ENCODE results near the gene PLEKHG5.

The PLEKHG5 gene

DNA sequence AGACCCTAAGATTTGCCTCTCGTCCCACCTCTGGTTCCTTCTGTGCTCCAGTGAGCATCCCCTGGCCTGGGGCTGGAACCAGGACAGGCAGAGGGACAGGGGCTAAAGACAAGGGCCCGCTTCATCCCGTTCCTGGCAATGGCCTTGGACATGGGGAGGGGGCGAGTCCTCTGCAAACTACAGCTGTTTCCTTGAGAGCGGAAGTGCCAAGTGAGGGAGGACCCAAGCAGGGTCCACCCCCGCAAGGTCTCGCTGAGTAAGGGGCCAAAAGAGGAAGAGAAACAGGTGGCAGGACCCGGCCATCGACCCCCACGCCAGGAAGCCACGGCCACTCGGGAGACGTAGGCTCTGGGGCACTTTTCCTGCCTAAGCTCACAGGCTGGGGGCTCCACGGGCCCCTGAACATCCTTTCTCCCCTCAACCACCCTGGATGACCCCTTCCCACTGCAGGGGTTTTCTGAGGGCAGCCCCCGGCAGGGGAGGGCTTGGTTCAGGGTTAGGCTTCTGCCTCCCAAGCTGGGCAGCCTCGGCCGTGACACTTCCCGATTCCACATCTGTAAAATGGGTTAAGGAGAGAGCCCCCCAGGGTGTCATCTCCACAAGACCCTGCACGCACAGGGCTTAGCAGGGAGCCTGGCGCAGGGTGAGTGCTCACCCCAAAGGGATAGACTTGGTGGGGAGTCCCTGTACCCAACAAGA is 17.9 kb upstream of the PLEKHG5 start:
- Histone ChIP-seq H3K4me1 (ENCODE audit: insufficient read depth, low read length) (no peaks in the 10 kb centered on the region), H3K36me3 (ENCODE audit: insufficient read depth, low read depth, low read length) (no peaks in the 10 kb centered on the region), H3K9ac (ENCODE audit: low read depth, low read length) (no peak overlapping the region), H3K9me3 (ENCODE audit: insufficient read depth, low read depth, low read length) (no peaks in the 10 kb centered on the region), H3K27me3 (ENCODE audit: insufficient read depth, low read length) (no peaks in the 10 kb centered on the region), H3K27ac (ENCODE audit: low read length) (no peak overlapping the region), H3K4me3 (ENCODE audit: low read length) (no peak overlapping the region)

DNA sequence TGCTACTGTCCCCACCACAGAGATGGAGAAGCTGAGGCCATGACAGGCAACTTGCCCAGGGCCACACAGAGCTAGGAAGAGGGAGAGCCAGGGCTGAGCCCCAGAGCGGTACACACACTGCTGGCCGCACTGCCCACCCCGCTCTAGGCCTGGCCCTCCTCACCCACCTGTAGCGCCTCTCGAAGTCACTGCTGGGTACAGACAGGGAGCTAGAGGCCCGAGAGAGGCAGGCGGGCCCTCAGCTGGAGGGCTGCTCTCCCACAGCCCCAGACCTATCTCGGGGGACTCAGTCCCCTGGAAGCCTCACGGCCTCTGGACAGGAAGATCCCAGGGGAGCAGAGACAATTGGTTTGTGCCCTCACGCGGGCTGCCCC is 17.3 kb upstream of the PLEKHG5 start:
- H3K9ac ChIP-seq (ENCODE audit: low read depth, low read length), result no peak overlapping the region
- H3K4me3 ChIP-seq (ENCODE audit: low read length), result no peak overlapping the region
- no peaks in the 10 kb centered on the region for H3K36me3 ChIP-seq (ENCODE audit: insufficient read depth, low read depth, low read length)
- no peaks in the 10 kb centered on the region for H3K9me3 ChIP-seq (ENCODE audit: insufficient read depth, low read depth, low read length)
- no peaks in the 10 kb centered on the region for H3K4me1 ChIP-seq (ENCODE audit: insufficient read depth, low read length)
- no peak overlapping the region for H3K27ac ChIP-seq (ENCODE audit: low read length)
- H3K27me3 ChIP-seq (ENCODE audit: insufficient read depth, low read length), result no peaks in the 10 kb centered on the region

DNA sequence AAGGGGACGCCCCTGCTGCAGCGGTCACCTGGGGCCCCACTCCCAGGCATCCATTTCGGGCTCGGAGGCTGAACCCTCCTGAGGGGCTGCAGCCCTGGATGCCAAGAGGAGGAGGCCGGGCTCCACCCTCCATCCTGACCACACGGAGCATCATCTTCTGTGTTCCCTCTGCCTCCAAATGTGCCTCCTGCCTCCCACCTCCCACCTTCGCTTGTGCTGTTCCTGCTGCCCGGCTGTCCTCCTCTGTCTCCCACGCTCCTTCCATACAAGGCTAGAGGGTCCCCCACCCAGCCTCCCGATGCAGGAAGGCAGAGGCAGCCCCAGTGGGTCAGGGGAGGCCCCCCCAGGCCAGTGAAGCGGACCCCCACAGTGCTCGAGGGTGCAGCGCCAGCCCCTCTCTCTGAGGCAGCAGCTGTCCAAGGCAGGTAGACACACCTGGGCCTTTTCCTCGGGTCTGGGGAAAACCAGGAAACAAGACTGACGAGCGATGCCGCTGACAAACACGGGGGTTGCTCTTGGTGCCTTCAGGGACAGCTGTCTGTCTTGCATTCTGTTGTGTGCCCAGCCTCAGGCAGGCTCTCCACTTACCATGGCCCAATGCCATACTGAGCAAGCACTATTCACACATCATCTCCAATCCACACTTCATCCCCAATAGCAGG is 16.8 kb upstream of the PLEKHG5 start:
- no peaks in the 10 kb centered on the region for H3K9me3 ChIP-seq (ENCODE audit: insufficient read depth, low read depth, low read length)
- H3K4me1 ChIP-seq (ENCODE audit: insufficient read depth, low read length), result no peaks in the 10 kb centered on the region
- no peak overlapping the region for H3K9ac ChIP-seq (ENCODE audit: low read depth, low read length)
- H3K27me3 ChIP-seq (ENCODE audit: insufficient read depth, low read length), result no peaks in the 10 kb centered on the region
- H3K27ac ChIP-seq (ENCODE audit: low read length), result no peak overlapping the region
- H3K36me3 ChIP-seq (ENCODE audit: insufficient read depth, low read depth, low read length), result no peaks in the 10 kb centered on the region
- H3K4me3 ChIP-seq (ENCODE audit: low read length), result no peak overlapping the region

DNA sequence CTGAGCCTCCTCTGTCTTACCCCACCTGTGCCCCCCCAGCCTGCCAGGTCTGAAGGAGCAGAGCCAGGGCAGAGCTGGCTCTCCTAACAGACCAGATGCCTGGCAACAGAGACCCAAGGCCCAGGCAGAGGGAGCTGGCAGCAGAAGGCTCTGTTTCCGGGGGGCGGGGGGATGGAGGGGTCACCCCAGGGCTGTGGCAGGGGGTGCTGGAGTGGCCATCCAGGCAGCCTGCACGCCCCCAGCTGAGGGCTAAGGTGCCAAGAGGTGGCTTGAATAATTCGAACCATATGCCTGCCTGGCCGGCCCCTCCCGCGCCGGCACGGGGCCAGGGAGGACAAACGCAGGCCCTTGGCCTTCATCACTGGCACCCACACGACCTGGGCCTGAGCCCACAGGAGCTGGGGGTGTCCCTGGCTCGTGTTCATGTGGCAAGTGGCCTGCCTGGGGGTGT is 16.0 kb upstream of the PLEKHG5 start:
- no peak overlapping the region for H3K27ac ChIP-seq (ENCODE audit: low read length)
- H3K4me1 ChIP-seq (ENCODE audit: insufficient read depth, low read length), result no peaks in the 10 kb centered on the region
- no peak overlapping the region for H3K9ac ChIP-seq (ENCODE audit: low read depth, low read length)
- no peak overlapping the region for H3K4me3 ChIP-seq (ENCODE audit: low read length)
- H3K27me3 ChIP-seq (ENCODE audit: insufficient read depth, low read length), result no peaks in the 10 kb centered on the region
- no peaks in the 10 kb centered on the region for H3K36me3 ChIP-seq (ENCODE audit: insufficient read depth, low read depth, low read length)
- H3K9me3 ChIP-seq (ENCODE audit: insufficient read depth, low read depth, low read length), result no peaks in the 10 kb centered on the region

DNA sequence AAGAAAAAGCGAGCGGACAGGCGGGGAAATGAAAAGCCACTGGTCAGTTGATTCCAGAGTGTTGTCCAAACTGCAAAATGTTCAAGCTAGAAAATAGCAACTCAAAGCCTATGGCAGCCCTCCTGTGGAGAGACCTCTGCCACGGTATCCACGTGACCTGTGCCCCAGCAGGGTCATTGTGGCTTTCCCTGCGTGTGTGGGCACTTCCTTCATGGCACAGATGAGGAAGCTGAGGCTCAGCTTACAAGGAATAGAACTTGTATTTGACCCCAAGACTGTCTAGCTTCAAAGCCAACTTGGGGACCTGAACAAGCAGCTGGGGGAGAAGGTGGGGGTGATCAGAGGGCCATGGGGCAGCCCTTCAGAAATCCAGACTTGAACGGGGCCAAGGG is 15.6 kb upstream of the PLEKHG5 start:
- Histone ChIP-seq H3K4me1 (ENCODE audit: insufficient read depth, low read length) (no peaks in the 10 kb centered on the region), H3K36me3 (ENCODE audit: insufficient read depth, low read depth, low read length) (no peaks in the 10 kb centered on the region), H3K27me3 (ENCODE audit: insufficient read depth, low read length) (no peaks in the 10 kb centered on the region), H3K9ac (ENCODE audit: low read depth, low read length) (no peak overlapping the region), H3K4me3 (ENCODE audit: low read length) (no peak overlapping the region), H3K27ac (ENCODE audit: low read length) (no peak overlapping the region), H3K9me3 (ENCODE audit: insufficient read depth, low read depth, low read length) (no peaks in the 10 kb centered on the region)

DNA sequence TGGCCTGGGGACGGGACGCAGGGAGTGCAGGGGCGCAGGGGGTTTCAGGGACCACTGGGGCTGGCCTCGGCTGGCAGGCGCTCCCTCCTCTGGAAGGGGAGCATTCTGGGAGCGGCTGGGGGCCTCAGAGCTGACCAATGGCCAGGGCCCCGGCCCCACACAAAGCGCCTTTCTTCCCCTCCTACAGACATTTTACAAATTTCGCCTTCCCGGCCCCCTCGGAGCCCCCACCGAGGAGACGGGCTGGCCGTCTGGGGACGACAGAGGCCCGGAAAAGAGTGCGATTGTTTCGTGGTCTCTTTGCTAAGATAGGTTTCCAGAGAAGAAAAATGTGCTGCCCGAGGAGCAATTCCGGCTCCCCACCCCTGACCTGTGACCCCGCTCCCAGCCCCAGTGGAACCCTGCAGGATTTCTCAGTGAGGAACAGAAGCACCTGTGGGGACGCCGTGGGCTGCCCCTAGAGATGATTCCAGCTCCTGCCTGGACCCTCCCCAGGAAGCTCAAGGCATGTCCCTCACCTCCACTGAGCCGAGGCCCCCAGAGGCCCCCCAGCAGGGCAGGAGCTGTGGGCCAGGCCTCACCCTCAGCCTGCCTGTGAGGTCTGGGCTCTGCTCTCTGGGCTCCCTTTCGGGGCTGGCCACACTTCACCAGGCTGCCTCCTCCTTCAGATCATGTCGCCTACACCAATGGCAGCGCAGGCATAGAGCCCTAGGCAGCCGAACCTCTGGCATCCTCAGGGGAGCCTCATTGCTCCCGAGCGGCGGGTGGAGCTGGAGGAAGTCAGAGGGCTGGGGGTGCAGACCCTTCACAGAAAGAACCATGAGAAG is 15.0 kb upstream of the PLEKHG5 start:
- Histone ChIP-seq H3K9ac (ENCODE audit: low read depth, low read length) (no peak overlapping the region), H3K4me1 (ENCODE audit: insufficient read depth, low read length) (no peaks in the 10 kb centered on the region), H3K36me3 (ENCODE audit: insufficient read depth, low read depth, low read length) (no peaks in the 10 kb centered on the region), H3K27ac (ENCODE audit: low read length) (no peak overlapping the region), H3K9me3 (ENCODE audit: insufficient read depth, low read depth, low read length) (no peaks in the 10 kb centered on the region), H3K4me3 (ENCODE audit: low read length) (no peak overlapping the region), H3K27me3 (ENCODE audit: insufficient read depth, low read length) (no peaks in the 10 kb centered on the region)

DNA sequence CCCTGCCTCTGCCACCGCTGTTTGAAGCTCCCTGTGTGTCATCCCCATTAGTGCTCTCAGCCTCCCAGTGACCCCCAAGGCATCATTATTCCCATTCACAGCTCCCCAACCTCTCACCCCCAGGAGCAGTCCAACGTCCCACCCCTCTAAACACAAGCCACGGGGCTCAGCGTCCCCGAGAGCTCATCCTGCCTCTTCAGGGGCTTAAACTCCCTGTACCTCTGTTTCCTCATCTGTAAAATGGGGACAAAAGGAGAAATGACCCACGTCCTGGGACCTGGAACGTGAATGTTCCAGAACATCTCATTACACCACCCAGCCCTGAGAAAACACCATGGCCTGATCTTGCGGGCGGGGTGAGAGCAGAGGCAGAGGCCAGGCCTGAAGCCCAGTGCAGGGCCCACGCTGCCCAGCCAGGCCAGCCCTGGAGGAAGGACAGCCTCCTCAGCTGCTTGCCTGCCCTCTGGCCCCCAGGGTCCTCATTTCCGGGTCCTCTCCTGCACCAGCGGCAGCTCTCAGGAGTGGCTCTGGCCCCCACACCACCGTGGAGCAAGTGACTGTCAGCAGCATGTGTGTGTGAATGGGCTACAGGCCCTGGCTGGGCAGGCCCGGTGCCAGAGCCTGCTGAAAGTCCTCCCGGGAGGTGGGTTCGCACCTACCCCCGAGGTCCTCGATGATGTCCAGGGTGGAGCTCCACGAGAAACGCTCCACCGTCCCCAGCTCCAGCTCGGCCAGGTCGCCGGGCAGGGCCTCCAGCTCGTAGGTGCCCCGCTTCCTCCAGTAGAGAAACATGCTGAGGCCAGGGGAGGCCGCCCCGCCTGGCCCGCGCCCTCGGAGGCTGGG is 14.1 kb upstream of the PLEKHG5 start:
- H3K27ac ChIP-seq (ENCODE audit: low read length), result no peak overlapping the region
- no peaks in the 10 kb centered on the region for H3K9me3 ChIP-seq (ENCODE audit: insufficient read depth, low read depth, low read length)
- no peaks in the 10 kb centered on the region for H3K36me3 ChIP-seq (ENCODE audit: insufficient read depth, low read depth, low read length)
- no peak overlapping the region for H3K4me3 ChIP-seq (ENCODE audit: low read length)
- H3K27me3 ChIP-seq (ENCODE audit: insufficient read depth, low read length), result no peaks in the 10 kb centered on the region
- no peaks in the 10 kb centered on the region for H3K4me1 ChIP-seq (ENCODE audit: insufficient read depth, low read length)
- no peak overlapping the region for H3K9ac ChIP-seq (ENCODE audit: low read depth, low read length)

DNA sequence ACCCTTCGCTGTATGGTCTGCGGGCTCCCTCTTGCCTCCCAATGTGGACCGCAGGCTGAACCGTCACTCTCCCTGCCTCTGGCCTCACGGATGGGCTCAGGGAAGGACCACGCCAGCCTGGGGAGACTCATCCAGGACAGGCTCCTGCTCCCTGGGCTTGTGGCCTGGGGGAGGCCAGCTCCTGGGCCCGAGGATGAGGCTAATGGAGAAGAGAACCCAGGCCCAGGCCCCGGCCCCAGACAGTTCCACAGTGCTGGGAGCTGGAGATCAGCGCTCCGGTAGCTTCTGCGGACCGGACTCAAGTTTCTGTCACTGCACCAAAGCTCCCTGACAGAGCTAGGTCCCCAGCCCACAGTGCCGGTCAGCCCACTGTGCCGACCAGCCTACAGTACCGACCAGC is 13.4 kb upstream of the PLEKHG5 start:
- Histone ChIP-seq H3K9ac (ENCODE audit: low read depth, low read length) (no peak overlapping the region), H3K27me3 (ENCODE audit: insufficient read depth, low read length) (no peaks in the 10 kb centered on the region), H3K4me3 (ENCODE audit: low read length) (no peak overlapping the region), H3K36me3 (ENCODE audit: insufficient read depth, low read depth, low read length) (no peaks in the 10 kb centered on the region), H3K4me1 (ENCODE audit: insufficient read depth, low read length) (no peaks in the 10 kb centered on the region), H3K9me3 (ENCODE audit: insufficient read depth, low read depth, low read length) (no peaks in the 10 kb centered on the region), H3K27ac (ENCODE audit: low read length) (no peak overlapping the region)

DNA sequence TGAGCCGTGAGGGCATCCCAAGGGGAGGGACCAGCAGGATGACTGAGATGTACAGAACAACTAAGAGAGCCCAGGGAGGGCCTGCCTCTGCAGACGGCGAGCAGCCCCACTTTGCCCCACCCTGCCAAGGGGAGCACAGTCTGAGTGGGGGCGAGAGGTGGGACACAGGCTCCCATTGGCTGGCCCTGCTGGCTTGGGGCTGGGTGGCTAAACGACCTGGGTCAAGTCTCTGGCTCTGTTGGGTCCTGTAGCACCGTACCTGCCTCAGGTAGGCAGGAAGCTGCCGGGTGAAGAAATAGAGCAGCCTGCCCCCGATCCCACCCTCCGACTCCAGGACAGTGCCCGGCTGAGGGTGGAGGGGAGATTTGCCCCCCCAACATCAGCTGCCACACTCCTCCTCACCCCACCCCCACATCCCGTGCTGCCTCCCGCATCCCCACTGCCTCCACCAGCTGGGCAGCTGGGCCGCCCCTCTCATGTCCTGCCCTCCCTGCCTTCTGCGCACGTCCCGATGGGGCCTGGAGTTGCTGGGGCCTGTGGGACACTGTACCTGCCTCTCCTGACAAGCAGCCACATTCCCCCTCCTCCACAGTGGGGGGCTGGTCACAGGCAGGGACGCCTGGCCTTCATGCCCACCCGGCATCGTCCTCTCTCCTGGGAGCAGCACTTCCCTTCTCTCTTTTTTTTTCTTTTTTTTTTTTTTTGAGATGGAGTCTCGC is 12.6 kb upstream of the PLEKHG5 start:
- H3K4me1 ChIP-seq (ENCODE audit: insufficient read depth, low read length), result no peaks in the 10 kb centered on the region
- no peak overlapping the region for H3K4me3 ChIP-seq (ENCODE audit: low read length)
- H3K36me3 ChIP-seq (ENCODE audit: insufficient read depth, low read depth, low read length), result no peaks in the 10 kb centered on the region
- no peak overlapping the region for H3K27ac ChIP-seq (ENCODE audit: low read length)
- no peak overlapping the region for H3K9ac ChIP-seq (ENCODE audit: low read depth, low read length)
- peaks cover 5% of the 10 kb centered on the region for H3K27me3 ChIP-seq (ENCODE audit: insufficient read depth, low read length)
- no peaks in the 10 kb centered on the region for H3K9me3 ChIP-seq (ENCODE audit: insufficient read depth, low read depth, low read length)

DNA sequence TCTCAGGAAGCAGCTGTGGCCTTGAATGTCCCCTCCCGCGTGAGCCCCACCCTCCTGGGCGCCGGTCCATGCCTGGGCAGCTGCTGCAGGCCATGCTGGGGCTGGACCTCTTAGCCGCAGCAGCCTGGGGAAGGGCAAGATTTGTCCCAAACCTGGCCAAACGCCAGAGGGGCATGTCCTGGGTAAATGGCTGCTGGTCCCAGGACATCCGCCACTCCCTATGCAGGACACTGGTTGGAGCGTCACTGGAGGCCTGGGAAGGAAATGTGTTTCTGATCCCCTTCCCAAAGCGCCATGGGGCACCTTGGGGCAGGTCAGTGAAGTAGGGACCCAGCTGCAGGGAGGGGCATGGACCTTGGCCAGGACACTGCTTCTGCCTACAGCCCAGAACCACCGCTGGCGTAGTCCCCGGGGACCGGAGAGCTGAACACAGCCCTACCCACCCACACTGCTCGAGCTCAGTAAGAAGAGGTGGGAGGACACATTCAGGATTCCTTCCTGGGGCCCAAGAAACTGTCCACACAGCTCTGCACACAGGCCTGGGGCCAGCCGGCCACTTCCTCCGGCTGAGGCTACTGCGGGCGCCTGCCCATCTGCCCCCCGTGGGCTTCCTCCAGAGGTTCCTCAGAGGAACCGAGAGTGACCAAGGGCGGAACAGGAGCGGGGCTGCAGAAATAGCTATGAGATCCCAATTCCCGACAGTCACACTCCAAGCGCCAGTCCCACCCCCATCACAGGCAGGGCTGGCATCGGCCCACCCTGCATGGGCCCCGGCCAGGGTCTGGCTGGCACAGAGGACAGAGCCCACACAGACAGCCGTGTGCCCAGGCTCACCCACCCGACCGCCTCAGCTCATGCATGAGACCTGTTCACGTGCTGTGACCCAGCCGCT is 10.8 kb upstream of the PLEKHG5 start:
- Histone ChIP-seq H3K4me3 (ENCODE audit: low read length) (no peak overlapping the region), H3K9me3 (ENCODE audit: insufficient read depth, low read depth, low read length) (no peaks in the 10 kb centered on the region), H3K36me3 (ENCODE audit: insufficient read depth, low read depth, low read length) (no peaks in the 10 kb centered on the region), H3K4me1 (ENCODE audit: insufficient read depth, low read length) (no peaks in the 10 kb centered on the region), H3K9ac (ENCODE audit: low read depth, low read length) (no peak overlapping the region), H3K27ac (ENCODE audit: low read length) (no peak overlapping the region), H3K27me3 (ENCODE audit: insufficient read depth, low read length) (peaks cover 21% of the 10 kb centered on the region)
